Fibroblast of the aortic adventitia (primary cell): ENCODE results near the gene FCN3. TPM values are rescaled to one million over a fixed set of nuclear protein-coding genes. Genes with fewer than 3 reads are reported as not detected.
"Not testable (repeated sequence)": the region's sequence is repeated elsewhere in the genome, so short reads cannot be mapped to it uniquely, and the experiment has no call there.

Source experiments
- DNase-seq: peaks from one replicate; pipeline ENCODE4 v3.0.0-alpha.2; 2010; ENCODE audit warnings: low read depth
- H3K4me3 ChIP-seq: 2 replicates; pipeline ENCODE4 v1.5.1; 2011; ENCODE audit warnings: low read depth, mild to moderate bottlenecking, control low read depth, low read length, moderate library complexity
- total RNA-seq: library from RNA; depleted of rRNA; stranded (reverse); fragments of >200 nt; gene quantifications from 2 replicates; pipeline ENCODE4 v1.2.3, GENCODE V29; 2012; ENCODE audit warnings: low replicate concordance
- TF ChIP-seq, protein P1 (sequence below): IDR thresholded peaks from 2 replicates; pipeline ENCODE4 v1.5.1; 2011; ENCODE audit warnings: mild to moderate bottlenecking, low read length, control low read depth, inconsistent platforms; ENCODE audit not compliant: insufficient read depth

FCN3 gene
- total RNA-seq, 1 donor, result not detected

DNA sequence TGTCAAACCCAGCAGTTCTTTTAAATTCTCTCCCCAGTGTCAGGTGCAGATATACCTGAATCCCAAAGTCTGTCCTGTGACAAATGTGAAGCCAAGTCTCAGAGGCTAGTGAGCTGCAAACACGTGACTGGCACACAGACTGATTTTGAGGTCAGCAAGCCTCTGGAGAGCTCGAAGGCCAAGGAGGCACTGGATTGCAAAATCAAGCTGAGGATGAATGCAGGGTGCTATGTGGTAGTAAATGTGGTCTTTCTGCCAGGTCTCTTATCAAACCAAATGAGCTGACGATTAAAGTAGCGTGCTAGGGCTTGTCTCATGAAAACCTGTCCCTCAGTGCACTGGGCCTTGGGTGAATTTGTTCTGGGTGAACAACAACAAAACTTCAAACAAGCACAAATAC, 38.4 kb upstream of the FCN3 start:
- TF ChIP-seq, protein P1, sequence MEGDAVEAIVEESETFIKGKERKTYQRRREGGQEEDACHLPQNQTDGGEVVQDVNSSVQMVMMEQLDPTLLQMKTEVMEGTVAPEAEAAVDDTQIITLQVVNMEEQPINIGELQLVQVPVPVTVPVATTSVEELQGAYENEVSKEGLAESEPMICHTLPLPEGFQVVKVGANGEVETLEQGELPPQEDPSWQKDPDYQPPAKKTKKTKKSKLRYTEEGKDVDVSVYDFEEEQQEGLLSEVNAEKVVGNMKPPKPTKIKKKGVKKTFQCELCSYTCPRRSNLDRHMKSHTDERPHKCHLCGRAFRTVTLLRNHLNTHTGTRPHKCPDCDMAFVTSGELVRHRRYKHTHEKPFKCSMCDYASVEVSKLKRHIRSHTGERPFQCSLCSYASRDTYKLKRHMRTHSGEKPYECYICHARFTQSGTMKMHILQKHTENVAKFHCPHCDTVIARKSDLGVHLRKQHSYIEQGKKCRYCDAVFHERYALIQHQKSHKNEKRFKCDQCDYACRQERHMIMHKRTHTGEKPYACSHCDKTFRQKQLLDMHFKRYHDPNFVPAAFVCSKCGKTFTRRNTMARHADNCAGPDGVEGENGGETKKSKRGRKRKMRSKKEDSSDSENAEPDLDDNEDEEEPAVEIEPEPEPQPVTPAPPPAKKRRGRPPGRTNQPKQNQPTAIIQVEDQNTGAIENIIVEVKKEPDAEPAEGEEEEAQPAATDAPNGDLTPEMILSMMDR, result no peak
- no peak overlapping the region for H3K4me3 ChIP-seq
- DNase-seq, result no peak

DNA sequence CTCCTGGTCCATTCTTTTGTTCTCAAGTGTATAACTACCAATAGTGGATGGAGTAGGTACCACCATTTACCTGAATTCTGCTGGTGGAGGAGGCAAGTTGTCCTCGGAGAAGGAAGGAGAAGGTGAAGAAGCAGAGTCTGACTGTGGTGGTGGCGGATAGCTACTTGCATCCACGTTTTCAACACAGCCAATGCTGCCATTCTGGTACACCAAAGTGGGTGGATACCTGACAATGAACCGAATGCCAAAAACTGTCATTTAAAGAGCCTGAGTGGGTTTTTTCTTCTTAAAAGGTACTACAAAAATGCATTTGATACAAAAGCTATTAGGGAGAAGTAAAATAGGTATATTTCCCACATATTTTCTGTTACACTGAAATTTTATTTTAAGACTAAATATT, 37.9 kb upstream of the FCN3 start:
- H3K4me3 ChIP-seq, result no peak overlapping the region
- DNase-seq, result no peak
- TF ChIP-seq, protein P1, result no peak

DNA sequence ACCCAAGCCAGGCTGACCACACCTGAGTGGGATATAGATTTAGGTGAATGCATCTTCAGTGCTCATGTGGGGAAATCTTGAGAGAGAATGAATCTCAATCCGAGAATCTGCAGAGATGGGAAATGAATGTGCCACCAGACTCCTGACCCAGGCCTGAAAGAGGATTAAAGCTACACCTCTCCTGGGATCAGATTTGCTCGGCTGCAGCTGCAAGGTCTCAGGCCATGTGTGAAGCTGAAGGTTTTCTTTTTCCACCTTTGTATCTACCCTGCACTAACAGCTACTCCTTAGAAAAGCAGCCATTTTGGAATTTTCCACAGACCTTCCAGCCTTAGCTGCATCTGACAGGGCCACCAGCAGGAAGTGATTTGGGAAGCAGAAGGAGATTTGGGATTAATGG, 36.1 kb upstream of the FCN3 start:
- DNase-seq, result no peak

DNA sequence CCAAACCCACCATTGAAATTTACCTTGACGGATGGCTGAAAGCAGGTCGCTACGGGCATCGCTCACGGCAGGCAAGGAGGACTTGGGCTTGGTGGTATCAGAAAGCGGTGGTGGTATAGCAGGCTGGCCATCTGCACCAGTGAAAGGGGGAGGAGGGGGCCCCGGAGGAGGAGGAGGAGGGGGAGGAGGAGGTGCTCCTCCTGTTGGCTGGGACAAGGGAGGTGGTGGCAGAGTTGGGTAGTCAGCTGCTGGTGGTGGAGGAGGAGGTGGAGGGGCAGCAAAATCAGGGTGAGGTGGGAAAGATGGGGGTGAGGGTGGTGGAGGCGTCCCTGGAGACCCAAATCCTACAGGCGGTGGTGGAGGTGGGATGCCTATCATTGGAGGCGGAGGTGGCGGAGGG, 35.0 kb upstream of the FCN3 start:
- DNase-seq, result no peak
- TF ChIP-seq, protein P1, result no peak

More for the DNA sequence above, 36.1 kb upstream of the FCN3 start:
- TF ChIP-seq, protein P1, result no peak
- H3K4me3 ChIP-seq, result no peak overlapping the region

DNA sequence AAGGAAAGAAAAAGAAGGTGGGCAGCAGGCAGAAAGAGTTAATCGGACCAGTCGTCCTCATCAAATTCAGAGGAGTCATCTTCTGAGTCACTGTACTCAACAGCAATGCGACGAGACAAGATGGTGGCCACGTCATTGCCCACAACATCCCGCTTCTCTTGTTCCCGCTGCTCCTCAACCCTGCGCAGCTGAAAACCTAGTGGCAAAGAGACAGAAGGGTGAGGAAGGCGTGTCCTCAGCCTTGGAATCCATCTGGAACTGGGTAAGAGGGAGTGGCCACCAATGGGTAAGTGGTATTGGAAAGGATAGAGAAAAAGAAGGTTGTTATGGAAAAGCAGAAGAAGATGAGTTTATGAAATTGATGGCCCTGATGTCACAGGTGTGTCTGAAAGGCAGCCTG, 33.5 kb upstream of the FCN3 start:
- DNase-seq, result no peak
- TF ChIP-seq, protein P1, result no peak
- no peak overlapping the region for H3K4me3 ChIP-seq

More for the DNA sequence above, 35.0 kb upstream of the FCN3 start:
- no peak overlapping the region for H3K4me3 ChIP-seq

DNA sequence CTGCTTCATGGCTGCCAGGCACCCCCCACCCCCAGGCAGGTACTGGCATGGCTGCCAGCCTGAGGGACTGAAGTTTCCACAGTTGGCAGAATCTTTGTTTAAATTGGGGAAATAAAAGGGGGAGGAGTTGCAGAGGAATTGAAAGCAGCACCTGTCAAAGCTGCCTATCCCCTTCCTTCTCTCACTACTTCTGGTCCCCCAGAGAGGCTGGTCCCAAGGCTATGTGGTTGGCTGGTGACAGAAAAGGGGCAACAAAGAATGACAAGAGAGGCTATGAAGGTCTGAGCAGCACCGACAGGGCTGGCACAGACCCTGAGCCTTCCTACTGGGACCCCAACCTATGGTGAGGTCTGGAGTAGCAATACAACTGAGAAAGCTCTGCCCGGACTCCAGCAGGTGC, 32.2 kb upstream of the FCN3 start:
- DNase-seq, H3K4me3 ChIP-seq: not testable (repeated sequence)

DNA sequence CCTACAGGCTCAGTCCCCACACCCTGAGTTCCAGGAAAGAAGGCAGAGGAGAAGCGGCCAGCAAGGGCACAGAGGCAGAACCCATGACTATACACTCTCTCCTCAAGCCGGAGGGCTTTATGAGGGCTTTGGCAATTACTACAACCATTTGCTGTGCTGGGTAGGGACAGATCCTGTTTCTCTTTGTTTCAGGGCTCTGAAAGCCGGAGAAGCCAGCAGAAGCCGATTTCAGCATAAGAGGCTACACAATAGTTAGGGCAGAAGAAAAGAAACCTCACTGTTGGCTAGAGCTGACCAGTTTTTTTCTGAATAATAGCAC, 31.7 kb upstream of the FCN3 start:
- TF ChIP-seq, protein P1, result no peak
- DNase-seq, result no peak
- no peak overlapping the region for H3K4me3 ChIP-seq

DNA sequence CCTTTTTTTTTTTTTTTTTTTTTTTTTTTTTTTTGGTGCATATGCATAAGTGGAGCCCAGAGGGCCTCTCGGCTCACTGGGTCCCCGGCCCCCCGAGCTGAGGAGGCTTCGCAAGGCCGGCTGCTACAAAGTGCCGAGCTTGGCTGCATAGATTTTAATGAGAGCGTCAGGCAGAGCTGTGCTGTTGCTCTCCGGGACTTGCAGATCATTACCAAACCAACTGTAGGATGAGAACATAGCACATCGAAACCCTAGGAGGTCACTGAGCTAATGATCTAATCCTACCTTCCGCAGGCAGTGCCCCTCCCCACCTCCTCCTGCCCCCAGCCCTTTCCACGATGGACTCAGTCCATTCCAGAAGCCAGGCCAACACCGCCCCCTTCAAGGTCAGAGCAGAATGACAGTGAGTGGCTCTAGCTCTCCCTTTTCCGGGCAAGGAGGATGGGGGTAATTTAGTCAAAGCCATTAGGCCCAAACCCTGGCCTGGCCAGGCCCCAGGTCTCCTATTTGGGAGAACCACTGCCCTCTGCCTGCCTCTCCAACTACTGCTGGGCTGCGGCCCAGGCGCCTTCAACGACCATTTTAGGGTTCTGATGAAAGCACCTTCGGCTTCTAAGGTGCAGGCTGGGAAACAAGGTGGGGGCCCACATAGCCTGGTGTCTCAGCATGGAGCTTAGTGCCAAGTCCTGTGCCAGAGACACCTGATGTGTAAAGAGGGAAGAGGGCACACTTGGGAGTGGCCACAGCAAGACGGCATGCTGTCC, 31.2 kb upstream of the FCN3 start:
- DNase-seq, H3K4me3 ChIP-seq: not testable (repeated sequence)
